Thymus (tissue), 11 donors: ENCODE data around the gene ACVR1C. TPM values are rescaled to one million over a fixed set of nuclear protein-coding genes. Genes with fewer than 3 reads are reported as not detected.

Experiments
- DNase-seq, 9 donors: peaks; one replicate each; pipeline ENCODE4 v3.0.0-alpha.2; 2013; ENCODE audit warnings: low spot score in 9 of 9, low read depth in 6 of 9, missing footprints in 1 of 9
- H3K27ac ChIP-seq, 2 donors: one replicate each; pipeline ENCODE4 v1.5.1; 2013; ENCODE audit warnings: control low read depth in 1 of 2, low read depth in 1 of 2, low read length in 1 of 2, mild to moderate bottlenecking in 1 of 2, moderate library complexity in 1 of 2
- H3K27me3 ChIP-seq, 2 donors: one replicate each; pipeline ENCODE4 v1.5.1; 2013; ENCODE audit warnings: low read length in 1 of 2; ENCODE audit not compliant: control insufficient read depth in 2 of 2, insufficient read depth in 1 of 2
- H3K36me3 ChIP-seq, 2 donors: one replicate each; pipeline ENCODE4 v1.5.1; 2013; ENCODE audit warnings: low read length in 1 of 2, mild to moderate bottlenecking in 1 of 2, moderate library complexity in 1 of 2; ENCODE audit not compliant: control insufficient read depth in 2 of 2, insufficient read depth in 2 of 2
- H3K4me1 ChIP-seq, 2 donors: one replicate each; pipeline ENCODE4 v1.5.1; 2013; ENCODE audit warnings: low read length in 2 of 2; ENCODE audit not compliant: control insufficient read depth in 2 of 2, insufficient read depth in 2 of 2
- H3K4me3 ChIP-seq, 2 donors: one replicate each; pipeline ENCODE4 v1.5.1; 2013; ENCODE audit warnings: low read length in 2 of 2, control low read depth in 1 of 2, mild to moderate bottlenecking in 1 of 2
- H3K9me3 ChIP-seq, 2 donors: one replicate each; pipeline ENCODE4 v1.5.1; 2013; ENCODE audit warnings: low read length in 1 of 2, mild to moderate bottlenecking in 1 of 2; ENCODE audit not compliant: control insufficient read depth in 2 of 2, insufficient read depth in 1 of 2
- WGBS: extraction: QIAGEN DNeasy Blood & Tissue Kit; methylation state at CpG from one replicate; pipeline ENCODE4 v1.1.7; 2013; 5-methylcytosine and 5-hydroxymethylcytosine counted together
- polyA plus RNA-seq: library from polyadenylated mRNA; stranded (reverse); fragments of 200-250 nt; gene quantifications from one replicate; pipeline ENCODE4 v1.2.3, GENCODE V29; 2013
- total RNA-seq: library from RNA; stranded (reverse); fragments of 120-200 nt; gene quantifications from one replicate; pipeline ENCODE4 v1.2.4, GENCODE V29; 2013
- donor health status: healthy.

ACVR1C gene
- total and polyA plus RNA-seq, 2 donors: 0.23 to 0.24 TPM

- Histone ChIP-seq H3K4me1 (no peaks in the 10 kb centered on the region), H3K9me3 (no peaks in the 10 kb centered on the region), H3K4me3 (no peak overlapping the region), H3K36me3 (no peaks in the 10 kb centered on the region), H3K27ac (no peak overlapping the region), H3K27me3 (no peaks in the 10 kb centered on the region)
- WGBS: 86% methylated on average over 3 of the region's 3 CpGs
- DNase-seq: no peak
These were observed 69.2 kb downstream of the ACVR1C start for GRCh38 chr2:157559461-157559860.

GRCh38 chr2:157559061-157559460, 69.6 kb downstream of the ACVR1C start:
- Histone ChIP-seq H3K27me3 (no peaks in the 10 kb centered on the region), H3K4me3 (no peak overlapping the region), H3K9me3 (no peaks in the 10 kb centered on the region), H3K36me3 (no peaks in the 10 kb centered on the region), H3K4me1 (no peaks in the 10 kb centered on the region), H3K27ac (no peak overlapping the region)
- DNase-seq: no peak
- 95% methylated on average over 3 of the region's 3 CpGs for WGBS

- no peak for DNase-seq
- no peaks in the 10 kb centered on the region for H3K27me3 ChIP-seq
- H3K36me3 ChIP-seq: no peaks in the 10 kb centered on the region
- H3K9me3 ChIP-seq: no peaks in the 10 kb centered on the region
- H3K27ac ChIP-seq: no peak overlapping the region
- WGBS: 66% methylated on average over 1 of the region's 1 CpG
- H3K4me1 ChIP-seq: no peaks in the 10 kb centered on the region
- no peak overlapping the region for H3K4me3 ChIP-seq
These were observed 70.9 kb downstream of the ACVR1C start for GRCh38 chr2:157557770-157558169.

- H3K27me3 ChIP-seq: no peaks in the 10 kb centered on the region
- no peaks in the 10 kb centered on the region for H3K4me1 ChIP-seq
- no peaks in the 10 kb centered on the region for H3K36me3 ChIP-seq
- H3K4me3 ChIP-seq: no peak overlapping the region
- DNase-seq: no peak
- no peak overlapping the region for H3K27ac ChIP-seq
- 96% methylated on average over 5 of the region's 5 CpGs for WGBS
- H3K9me3 ChIP-seq: no peaks in the 10 kb centered on the region
These were observed 88.6 kb downstream of the ACVR1C start for GRCh38 chr2:157540102-157540501.

- Histone ChIP-seq H3K27ac (no peak overlapping the region), H3K9me3 (no peaks in the 10 kb centered on the region), H3K36me3 (no peaks in the 10 kb centered on the region), H3K27me3 (no peaks in the 10 kb centered on the region), H3K4me3 (no peak overlapping the region), H3K4me1 (no peaks in the 10 kb centered on the region)
- WGBS: 94% methylated on average over 1 of the region's 1 CpG
- no peak for DNase-seq
These were observed 90.6 kb downstream of the ACVR1C start for GRCh38 chr2:157538064-157538463.

- Histone ChIP-seq H3K36me3 (no peaks in the 10 kb centered on the region), H3K27ac (no peak overlapping the region), H3K27me3 (no peaks in the 10 kb centered on the region), H3K9me3 (no peaks in the 10 kb centered on the region), H3K4me1 (no peaks in the 10 kb centered on the region), H3K4me3 (no peak overlapping the region)
- no peak for DNase-seq
- 97% methylated on average over 1 of the region's 1 CpG for WGBS
These were observed 91.8 kb downstream of the ACVR1C start for GRCh38 chr2:157536815-157537214.

- WGBS: 96% methylated on average over 4 of the region's 4 CpGs
- Histone ChIP-seq H3K36me3 (no peaks in the 10 kb centered on the region), H3K4me1 (no peaks in the 10 kb centered on the region), H3K4me3 (no peak overlapping the region), H3K9me3 (no peaks in the 10 kb centered on the region), H3K27ac (no peak overlapping the region), H3K27me3 (no peaks in the 10 kb centered on the region)
- no peak for DNase-seq
These were observed 99.5 kb downstream of the ACVR1C start for GRCh38 chr2:157528963-157529751.

GRCh38 chr2:157526070-157526469, 102.6 kb downstream of the ACVR1C start:
- no peak for DNase-seq
- Histone ChIP-seq H3K36me3 (no peaks in the 10 kb centered on the region), H3K9me3 (no peaks in the 10 kb centered on the region), H3K4me1 (no peaks in the 10 kb centered on the region), H3K27me3 (no peaks in the 10 kb centered on the region), H3K27ac (no peak overlapping the region), H3K4me3 (no peak overlapping the region)
- 99% methylated on average over 2 of the region's 2 CpGs for WGBS

GRCh38 chr2:157523270-157524247, 105.1 kb downstream of the ACVR1C start:
- no peak overlapping the region for H3K4me3 ChIP-seq
- H3K4me1 ChIP-seq: no peaks in the 10 kb centered on the region
- no peaks in the 10 kb centered on the region for H3K36me3 ChIP-seq
- no peaks in the 10 kb centered on the region for H3K27me3 ChIP-seq
- no peaks in the 10 kb centered on the region for H3K9me3 ChIP-seq
- no peak for DNase-seq
- WGBS: 93% methylated on average over 4 of the region's 4 CpGs
- H3K27ac ChIP-seq: no peak overlapping the region
